Activated naive CD4-positive, alpha-beta T cell treated with anti-CD3 and anti-CD28 coated beads, Interleukin-2, amount 50 U/mL, for 72 hours (primary cell): ENCODE measurements around the gene BLVRA. TPM values are rescaled to one million over a fixed set of nuclear protein-coding genes. Genes with fewer than 3 reads are reported as not detected.

Source experiments
- ATAC-seq, 2 donors: fragments of 150-1000 bp; cut with Tn5 transposase; 2 replicates each; pipeline ENCODE4 v1.10.0; 2021; ENCODE audit warnings: mild to moderate bottlenecking in 2 of 2, moderate library complexity in 2 of 2
- DNase-seq, 2 donors: peaks; one replicate each; pipeline ENCODE4 v3.0.0; 2021 to 2022; ENCODE audit warnings: low spot score in 2 of 2
- H3K27ac Mint-ChIP-seq, 2 donors: one replicate each; pipeline ENCODE4 v1.8.0; 2022; ENCODE audit warnings: mild to moderate bottlenecking in 2 of 2, mixed read lengths in 2 of 2
- H3K36me3 Mint-ChIP-seq, 2 donors: one replicate each; pipeline ENCODE4 v1.8.0; 2022; ENCODE audit warnings: mixed read lengths in 2 of 2
- H3K9me3 Mint-ChIP-seq, 2 donors: one replicate each; pipeline ENCODE4 v1.8.0; 2022; ENCODE audit warnings: mixed read lengths in 2 of 2
- total RNA-seq, 2 donors: library from RNA; stranded (reverse); gene quantifications; one replicate each; pipeline ENCODE4 v1.2.3, GENCODE V29; 2022

BLVRA gene
- total RNA-seq, 2 donors from 2014 or later: 28.3 to 29.6 TPM

DNA sequence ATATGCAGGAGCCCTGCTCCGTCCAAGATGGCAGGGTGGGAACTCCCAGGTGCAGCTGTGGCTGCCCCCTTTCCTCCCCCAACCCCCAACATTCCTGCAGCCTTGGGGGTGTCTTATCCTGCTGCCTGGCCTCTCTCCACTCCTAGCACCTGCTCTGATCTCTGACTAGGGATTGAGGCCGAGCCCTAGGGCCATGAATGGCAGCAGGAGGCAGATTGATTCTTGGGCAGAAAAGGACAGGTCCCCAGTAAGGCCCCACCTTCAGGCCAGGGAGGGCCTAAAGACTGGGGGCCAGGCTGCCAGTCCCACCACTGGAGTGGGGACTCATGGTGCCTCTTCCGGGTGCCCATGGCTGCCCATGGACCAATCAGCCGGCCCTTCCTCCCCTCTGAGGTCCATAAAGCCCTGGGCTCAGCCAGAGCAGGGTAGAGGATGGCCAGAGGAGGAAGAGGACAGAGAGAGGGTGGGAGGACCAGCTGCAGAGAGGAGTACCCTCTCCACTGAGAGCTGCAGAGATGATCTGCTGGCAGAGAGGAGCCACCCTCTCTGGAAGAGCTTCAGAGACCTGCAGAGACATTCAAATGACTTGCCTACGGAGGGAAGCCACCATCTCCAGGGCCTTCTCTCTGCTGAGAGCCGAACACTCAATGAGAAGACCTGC is 20.9 kb upstream of the BLVRA start:
- DNase-seq (no peak), ATAC-seq (no peak)
- H3K27ac Mint-ChIP-seq: no peak overlapping the region
- H3K36me3 Mint-ChIP-seq: no peaks in the 10 kb centered on the region
- peaks cover 0 to 12% of the 10 kb centered on the region in 2 donors for H3K9me3 Mint-ChIP-seq

DNA sequence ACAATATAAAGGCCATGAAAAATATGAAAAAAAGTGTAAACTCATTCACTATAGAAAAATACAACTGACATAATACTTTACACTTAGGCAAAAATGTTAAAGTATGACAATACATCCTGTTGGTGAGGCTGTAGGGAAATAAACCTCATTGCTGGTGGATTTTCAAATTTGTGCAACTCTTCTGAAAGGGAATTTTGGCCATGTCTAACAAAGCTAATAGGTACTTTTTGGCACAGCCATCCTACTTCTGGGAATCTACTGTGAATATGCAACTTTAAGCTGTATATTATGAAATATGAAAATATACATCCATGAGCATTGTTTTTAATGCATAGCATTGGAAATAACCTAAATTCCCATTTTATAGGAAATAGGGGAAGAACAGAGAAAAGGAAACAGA is 15.8 kb upstream of the BLVRA start:
- DNase-seq (no peak), ATAC-seq (no peak)
- Mint-ChIP-seq H3K9me3 (peaks cover 0 to 8% of the 10 kb centered on the region in 2 donors), H3K36me3 (no peaks in the 10 kb centered on the region), H3K27ac (no peak overlapping the region)

DNA sequence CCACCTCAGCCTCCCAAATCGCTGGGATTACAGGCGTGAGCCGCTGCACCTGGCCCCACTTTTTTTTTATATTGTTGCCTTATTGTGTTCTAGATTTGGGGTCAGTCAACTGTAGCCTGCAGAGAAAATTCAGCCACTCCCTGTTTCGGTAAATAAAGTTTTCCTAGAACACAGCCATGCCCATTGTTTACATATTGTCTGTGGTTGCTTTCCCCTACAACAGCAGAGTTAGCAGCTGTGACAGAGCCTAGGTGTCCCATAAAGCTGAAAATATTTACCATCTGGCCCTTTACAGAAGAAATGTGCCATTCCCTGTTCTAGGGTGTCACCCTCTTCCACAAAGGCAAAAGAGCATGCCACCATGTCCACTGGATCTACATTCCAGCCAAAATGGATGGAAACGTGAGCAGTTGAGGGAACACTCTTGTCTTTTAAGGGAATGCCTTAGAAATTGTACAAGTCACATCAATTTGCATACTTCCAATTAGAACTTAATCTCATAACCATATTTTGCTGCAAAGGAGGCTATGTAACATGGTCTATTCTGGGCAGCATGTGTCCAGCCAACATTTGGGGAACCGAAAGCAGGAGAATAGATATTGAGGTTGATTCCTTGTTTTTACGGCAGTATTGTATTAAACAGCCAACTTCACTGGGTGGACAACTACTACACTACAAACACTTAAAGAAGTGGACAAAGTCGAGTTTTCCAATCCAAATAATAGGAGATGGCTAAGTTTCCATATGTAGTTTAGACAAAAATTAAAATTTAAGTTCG is 11.0 kb upstream of the BLVRA start:
- Mint-ChIP-seq H3K27ac (no peak overlapping the region), H3K9me3 (peaks cover 0 to 4% of the 10 kb centered on the region in 2 donors), H3K36me3 (no peaks in the 10 kb centered on the region)
- ATAC-seq (no peak), DNase-seq (no peak)

DNA sequence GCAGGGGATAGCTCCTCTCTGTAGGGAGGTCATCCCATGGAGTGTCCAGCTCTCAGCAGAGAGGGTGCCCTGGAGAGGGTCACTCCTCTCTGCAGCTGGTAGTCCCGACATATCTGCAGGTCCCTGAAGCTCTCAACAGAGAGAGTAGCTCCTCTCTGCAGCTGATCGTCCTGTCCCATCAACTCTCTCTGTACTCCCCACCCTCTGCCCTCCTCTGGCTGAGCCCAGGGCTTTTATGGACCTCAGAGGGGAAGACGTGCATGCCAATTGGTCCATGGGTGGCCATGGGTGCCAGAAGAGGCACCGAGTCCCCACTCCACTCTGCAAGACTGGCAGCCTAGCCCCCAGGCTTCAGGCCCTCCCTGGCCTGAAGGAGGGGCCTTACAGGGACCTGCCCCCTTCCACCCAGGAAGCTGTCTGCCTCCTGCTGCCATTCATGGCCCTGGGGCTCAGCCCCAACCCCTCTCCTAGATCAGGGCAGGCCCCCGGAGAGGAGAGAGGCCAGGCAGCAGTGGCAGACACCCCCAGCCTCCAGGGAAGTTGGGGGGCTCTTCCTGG is 9.0 kb upstream of the BLVRA start:
- DNase-seq (no peak), ATAC-seq (no peak)
- H3K27ac Mint-ChIP-seq: no peak overlapping the region
- H3K9me3 Mint-ChIP-seq: peaks cover 0 to 4% of the 10 kb centered on the region in 2 donors
- no peaks in the 10 kb centered on the region for H3K36me3 Mint-ChIP-seq

DNA sequence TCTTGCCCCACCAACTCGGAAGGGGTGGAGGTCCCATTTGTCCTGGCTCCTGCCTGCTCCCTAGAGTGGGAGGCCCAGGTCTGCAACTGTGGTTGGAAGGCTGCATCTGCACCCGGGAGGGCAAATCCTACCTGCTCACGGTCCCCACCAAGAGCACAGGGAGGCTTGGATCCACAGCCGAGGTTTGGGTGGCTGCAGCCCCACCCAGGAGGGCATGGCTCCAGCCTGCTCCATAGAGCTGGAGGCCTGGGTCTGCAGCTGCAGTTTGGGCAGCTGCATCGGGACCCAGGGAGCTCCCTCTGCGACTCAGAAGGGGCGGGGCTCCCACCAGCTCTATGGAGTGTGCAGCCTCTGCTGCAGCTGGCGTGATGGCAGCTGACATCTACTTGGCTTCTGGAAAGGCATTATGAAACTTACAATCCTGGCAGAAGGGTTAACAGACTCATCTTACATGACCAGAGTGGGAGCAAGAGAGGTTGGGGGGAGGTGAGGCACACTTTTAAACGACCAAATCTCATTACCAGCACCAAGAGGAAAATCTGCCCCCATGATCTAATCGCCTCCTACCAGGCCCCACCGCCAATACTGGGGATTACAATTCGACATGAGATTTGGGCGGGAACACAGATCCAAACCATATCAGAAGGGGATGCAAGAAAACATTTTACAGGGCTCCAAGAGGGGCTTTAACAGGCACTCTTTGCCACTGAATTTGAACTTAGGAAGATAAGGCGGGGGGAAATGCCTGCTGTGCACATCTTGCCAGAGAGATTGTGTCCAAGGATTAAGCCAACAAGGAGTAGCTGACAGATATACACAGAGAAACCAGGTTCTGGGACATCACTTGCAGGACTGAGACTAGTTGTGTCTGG is 8.2 kb upstream of the BLVRA start:
- ATAC-seq: peak in 1 of 2 donors; percentile 13
- H3K36me3 Mint-ChIP-seq: no peaks in the 10 kb centered on the region
- no peak overlapping the region for H3K27ac Mint-ChIP-seq
- no peak for DNase-seq
- H3K9me3 Mint-ChIP-seq: peaks cover 0 to 4% of the 10 kb centered on the region in 2 donors

DNA sequence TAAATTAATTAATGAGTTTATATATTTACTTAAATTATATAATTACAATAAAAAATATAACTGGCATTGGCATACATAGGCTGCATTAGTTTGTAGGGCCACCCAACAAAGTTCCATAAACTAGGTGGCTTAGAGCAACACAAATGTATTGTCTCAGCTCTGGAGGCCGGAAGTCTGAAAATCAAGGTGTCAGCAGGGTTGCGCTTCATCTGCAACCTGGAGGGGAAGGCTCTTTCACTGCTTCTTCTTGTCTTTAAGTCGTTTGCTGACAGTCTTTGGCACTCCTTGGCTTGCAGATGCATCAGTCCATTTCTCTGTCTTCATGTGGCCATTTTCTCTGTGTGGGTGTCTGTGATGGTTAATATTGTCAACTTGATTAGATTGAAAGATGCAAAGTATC is 6.1 kb upstream of the BLVRA start:
- ATAC-seq (no peak), DNase-seq (no peak)
- no peak overlapping the region for H3K27ac Mint-ChIP-seq
- H3K36me3 Mint-ChIP-seq: no peaks in the 10 kb centered on the region
- H3K9me3 Mint-ChIP-seq: no peaks in the 10 kb centered on the region

DNA sequence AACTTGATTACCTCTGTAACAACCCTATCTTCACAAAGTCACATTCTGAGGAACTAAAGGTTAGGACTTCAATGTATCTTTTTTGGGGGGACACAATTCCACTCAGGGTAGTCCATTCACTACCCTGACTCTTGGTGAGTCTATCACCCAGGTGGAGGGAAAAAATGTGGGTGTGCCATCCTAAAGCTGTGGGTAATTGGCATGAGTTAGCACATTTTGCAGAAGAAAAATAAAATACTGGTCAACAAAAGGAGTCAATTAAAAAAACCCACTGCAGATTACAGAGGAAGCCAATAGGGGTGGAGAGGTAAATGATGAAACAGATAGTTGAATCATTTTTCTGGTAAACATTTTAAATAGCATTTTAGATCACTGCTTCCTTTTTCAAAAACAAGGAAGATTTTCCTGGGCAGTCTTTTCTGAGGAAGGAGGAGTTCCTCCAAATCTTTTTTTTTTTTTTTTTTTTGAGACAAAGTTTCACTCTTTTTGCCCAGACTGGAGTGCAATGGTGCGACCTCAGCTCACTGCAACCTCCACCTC is 5.1 kb upstream of the BLVRA start:
- Mint-ChIP-seq H3K27ac (no peak overlapping the region), H3K36me3 (no peaks in the 10 kb centered on the region), H3K9me3 (no peaks in the 10 kb centered on the region)
- DNase-seq (no peak), ATAC-seq (no peak)

DNA sequence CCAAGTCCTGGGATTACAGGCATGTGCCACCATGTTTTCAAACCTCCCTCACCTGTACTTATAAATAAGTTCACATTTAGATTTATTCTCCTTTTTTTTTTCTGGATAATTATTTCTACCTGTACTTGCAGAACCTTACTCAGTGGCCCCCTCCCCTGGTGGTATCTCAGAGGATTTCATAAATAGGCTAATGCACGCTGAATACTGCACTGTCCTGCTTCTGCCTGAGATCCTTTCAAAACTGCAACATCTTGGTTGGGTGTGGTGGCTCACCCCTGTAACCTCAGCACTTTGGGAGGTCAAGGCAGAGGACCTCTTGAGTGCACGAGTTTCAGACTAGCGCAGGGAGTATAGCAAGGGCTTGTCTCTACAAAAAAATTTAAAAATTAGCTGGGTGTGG is 4.6 kb upstream of the BLVRA start:
- Mint-ChIP-seq H3K9me3 (no peaks in the 10 kb centered on the region), H3K27ac (no peak overlapping the region), H3K36me3 (no peaks in the 10 kb centered on the region)
- DNase-seq (no peak), ATAC-seq (no peak)

DNA sequence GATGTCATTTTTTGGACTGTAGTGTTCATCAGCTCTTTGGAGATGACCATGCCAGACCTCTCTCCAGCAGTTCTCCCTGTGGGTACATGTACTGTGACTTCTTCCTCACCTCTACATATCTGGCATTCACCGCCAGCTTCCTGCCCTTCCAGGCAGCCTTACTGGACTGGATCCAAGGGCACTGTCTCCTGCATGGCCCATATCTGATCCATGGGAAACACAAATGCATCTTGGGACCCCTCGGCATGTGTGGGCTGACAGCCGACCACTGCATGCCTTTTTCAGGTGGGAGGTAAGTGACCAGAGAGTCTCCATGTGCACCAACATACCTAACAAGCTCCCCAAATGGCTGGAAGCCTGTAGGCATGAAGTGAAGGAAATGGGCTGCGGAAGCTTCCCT is 3.9 kb upstream of the BLVRA start:
- DNase-seq (no peak), ATAC-seq (no peak)
- Mint-ChIP-seq H3K27ac (no peak overlapping the region), H3K9me3 (no peaks in the 10 kb centered on the region), H3K36me3 (no peaks in the 10 kb centered on the region)

DNA sequence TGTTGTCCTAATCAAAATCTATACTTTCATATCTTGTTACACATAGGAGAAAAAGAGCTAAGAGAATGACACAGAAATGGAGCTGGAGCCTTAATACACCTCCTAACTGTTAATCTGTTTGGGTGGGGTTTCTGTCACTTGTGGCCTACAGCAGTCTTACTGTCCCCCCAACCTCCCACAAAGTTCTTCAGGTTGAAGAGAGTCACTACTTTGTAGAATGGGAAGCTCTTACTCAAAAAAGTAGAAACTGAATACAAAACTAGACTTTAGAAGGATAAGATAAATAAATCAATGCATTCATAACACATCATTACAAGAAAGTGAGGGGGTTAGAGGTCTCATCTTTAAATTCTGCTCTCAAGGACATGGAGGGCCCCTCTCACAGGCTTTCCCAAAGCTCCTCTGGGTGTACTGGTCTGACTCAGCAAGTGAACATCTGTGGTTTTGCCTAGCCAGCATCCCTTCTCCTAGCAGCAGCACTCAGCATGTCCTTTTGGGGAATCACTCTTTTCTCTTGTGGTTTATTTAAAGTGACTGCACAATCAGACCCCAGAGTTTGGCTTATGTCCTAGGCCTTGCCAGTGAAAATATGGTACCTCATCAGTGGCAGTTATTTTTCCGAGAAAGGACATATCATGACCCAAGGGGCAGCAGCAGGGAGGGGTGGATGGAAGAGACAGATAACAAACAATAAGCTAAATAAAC is 2.0 kb upstream of the BLVRA start:
- Mint-ChIP-seq H3K36me3 (no peaks in the 10 kb centered on the region), H3K27ac (no peak overlapping the region), H3K9me3 (no peaks in the 10 kb centered on the region)
- ATAC-seq (peak; percentile 19 to 72), DNase-seq (no peak)

DNA sequence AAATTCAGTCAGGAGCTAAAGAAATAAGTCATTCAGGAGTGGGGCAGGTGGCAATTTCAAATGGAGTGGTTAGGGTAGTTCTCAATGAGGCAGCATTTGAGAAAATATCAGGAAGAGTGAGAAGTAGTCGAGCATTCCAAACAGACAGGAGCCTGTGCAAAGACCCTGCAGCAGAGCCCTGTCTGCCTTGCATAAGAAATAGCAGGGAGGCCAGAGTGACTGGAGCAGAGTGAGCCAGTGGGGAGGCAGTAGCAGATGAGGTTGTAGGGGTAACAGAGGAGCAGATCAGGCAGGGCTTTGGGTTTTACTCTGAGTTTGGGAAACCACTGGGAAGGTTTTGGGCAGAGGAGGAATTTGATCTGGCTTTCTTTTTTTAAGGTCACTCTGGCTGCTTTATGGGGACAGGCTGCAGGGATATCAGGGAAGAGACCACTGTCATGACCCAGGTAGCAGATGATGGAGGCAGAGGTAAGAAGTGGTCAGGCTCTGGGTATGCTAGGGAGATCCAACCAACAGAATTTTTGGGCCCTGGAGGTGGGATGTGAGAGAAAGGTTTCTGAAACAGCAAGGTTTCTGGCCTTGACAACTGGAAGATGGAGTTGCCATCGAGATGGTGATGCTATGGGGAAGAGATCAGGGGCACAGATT is 1.3 kb upstream of the BLVRA start:
- Mint-ChIP-seq H3K27ac (peak overlapping the region in 1 of 2 donors; percentile 16), H3K9me3 (no peaks in the 10 kb centered on the region), H3K36me3 (no peaks in the 10 kb centered on the region)
- ATAC-seq: peak in 1 of 2 donors; percentile 14
- no peak for DNase-seq

DNA sequence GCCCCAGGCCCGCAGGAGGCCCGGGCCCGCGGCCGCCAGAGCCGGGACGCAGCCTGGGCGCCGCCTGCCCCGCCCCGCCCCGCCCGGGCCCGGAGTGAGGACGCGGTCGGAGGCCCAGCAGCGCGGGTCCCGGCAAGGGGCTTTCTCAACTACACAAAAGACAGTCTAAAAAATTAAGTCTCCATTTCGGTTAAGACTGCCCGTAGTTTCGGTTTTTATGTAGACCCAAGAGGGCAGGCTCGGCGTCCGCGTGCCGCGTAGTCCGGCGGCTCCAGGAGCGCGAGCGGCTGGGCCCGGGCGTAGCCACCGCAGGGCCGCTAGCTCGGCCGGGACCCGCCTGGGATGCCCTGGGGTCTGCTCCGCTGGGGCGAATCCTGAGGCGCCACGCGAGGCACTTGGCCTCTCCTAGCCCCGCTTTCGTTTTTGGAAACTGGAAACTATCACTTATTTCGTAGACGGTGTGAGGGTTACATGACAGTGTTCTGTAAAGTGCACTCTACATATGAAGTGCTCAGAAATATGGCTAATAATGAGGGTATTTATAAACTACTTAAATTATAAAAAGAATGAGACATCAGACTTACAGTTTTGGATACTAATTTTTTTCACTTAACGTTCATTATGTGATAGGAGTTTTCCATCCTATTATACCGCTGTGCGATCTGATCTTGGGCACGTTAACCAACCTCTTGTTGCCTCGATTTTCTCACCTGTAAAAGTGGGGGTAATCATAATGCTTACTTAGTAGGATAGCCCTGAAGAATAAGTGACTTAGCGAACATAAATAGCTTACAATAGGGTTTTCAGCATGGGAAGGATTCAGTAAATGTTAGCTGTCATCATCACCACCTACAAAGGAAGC is 573 bp downstream of the BLVRA start:
- Mint-ChIP-seq H3K27ac (peak overlapping the region in 1 of 2 donors; percentile 53), H3K36me3 (no peaks in the 10 kb centered on the region), H3K9me3 (no peaks in the 10 kb centered on the region)
- ATAC-seq (peak; percentile 59 to 74), DNase-seq (peak in 1 of 2 donors; percentile 54)

DNA sequence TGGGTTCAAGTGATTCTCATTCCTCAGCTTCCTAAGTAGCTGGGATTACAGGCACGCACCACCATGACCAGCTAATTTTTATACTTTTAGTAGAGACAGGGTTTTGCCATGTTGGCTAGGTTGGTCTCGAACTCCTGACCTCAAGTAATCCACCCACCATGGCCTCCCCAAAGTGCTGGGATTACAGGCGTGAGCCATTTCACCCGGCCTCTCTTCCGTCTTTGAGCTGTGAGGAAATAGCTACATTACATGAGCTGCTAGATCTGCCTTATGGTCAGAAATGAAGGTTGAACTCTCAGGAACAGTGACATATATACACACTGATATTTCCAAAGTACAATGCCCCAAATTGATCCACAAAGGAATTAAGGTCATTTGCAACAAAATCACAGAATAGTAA is 2.4 kb downstream of the BLVRA start:
- Mint-ChIP-seq H3K27ac (no peak overlapping the region), H3K9me3 (no peaks in the 10 kb centered on the region), H3K36me3 (no peaks in the 10 kb centered on the region)
- ATAC-seq (no peak), DNase-seq (no peak)

DNA sequence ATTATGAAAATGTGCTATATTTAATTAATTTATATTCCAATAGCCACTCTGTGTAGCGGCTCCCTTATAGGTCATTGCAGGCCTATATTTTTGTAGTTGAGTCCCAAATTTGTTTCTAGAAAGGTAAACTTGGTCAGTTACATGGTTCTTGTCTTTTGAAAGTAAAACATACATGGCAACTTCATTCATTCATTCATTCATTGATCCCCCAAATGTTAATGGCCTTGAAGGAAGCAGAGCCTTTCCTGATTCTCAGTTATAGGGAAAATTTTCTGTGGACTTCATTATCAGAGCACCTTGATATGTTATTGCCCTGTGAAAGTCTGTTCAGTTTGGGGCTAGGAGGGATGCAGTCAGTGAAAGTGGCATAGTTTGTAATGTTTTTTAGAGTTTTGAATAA is 2.9 kb downstream of the BLVRA start:
- no peak for ATAC-seq
- H3K9me3 Mint-ChIP-seq: no peaks in the 10 kb centered on the region

More for the DNA sequence above, 2.9 kb downstream of the BLVRA start:
- Mint-ChIP-seq H3K27ac (no peak overlapping the region), H3K36me3 (no peaks in the 10 kb centered on the region)
- DNase-seq: no peak
